Mucosa of gallbladder (tissue), 1 donor: ENCODE results near the gene DKKL1. TPM values are rescaled to one million over a fixed set of nuclear protein-coding genes. Genes with fewer than 3 reads are reported as not detected.
"Not testable (repeated sequence)": the region's sequence is repeated elsewhere in the genome, so short reads cannot be mapped to it uniquely, and the experiment has no call there.

Experiments
- DNase-seq: peaks from one replicate; pipeline ENCODE4 v3.0.0-alpha.2; 2020; ENCODE audit warnings: low spot score
- total RNA-seq: library from RNA; stranded (reverse); gene quantifications from one replicate; pipeline ENCODE4 v1.2.1, GENCODE V29; 2021
- donor health status: DM: no; HTN: no; CAD: no.

Gene DKKL1
- total RNA-seq, 1 donor from 2014 or later: not detected

DNA sequence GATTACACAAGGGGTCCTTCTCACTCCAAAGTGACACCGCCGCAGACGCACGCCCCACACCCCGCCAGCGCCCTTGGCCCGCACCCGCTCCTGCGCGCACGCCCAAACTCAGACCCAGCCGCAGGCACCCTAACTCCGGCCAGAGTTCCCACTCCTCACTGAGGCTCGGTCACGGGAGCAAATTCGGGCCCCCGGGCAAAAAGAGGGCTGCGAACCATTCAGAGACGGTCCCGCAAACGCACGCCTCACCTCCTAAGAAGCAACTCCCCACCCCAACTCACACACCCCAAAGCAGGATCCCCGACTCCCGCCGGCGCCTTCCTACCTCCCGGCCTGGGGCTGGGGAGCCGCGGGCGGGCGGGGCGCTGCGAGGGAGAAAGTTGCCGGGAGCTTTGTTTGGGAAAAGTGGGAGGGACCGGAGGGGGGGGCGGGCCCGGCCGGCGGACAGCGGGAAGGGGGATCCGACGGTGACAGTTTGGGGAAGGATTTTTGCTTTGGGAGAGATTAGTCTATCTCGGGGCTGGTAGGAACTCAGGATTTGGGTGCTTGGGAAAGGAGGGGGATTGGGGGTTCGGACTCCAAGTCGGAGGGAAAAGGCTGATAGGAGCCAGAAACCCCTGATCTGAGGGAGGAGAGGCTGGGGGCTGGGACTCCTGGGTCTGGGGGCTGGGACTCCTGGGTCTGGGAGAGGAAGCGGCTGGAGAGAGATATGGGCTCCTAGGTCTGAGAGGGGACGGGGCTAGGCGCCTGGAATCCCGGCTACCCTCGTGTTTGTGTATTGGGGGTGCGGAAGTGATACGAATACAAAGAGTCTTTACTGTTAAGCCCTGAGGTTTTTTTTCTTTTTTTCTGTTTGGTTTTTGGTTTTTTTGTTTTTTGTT, 1.4 kb upstream of the DKKL1 start, which contains the start of gene TEAD2:
Gene TEAD2, minus strand, starts transcription at position 369 of the 881 bp plus-strand sequence. CDS start 2,341 bp downstream, outside the sequence.
- DNase-seq: peak; percentile 54

DNA sequence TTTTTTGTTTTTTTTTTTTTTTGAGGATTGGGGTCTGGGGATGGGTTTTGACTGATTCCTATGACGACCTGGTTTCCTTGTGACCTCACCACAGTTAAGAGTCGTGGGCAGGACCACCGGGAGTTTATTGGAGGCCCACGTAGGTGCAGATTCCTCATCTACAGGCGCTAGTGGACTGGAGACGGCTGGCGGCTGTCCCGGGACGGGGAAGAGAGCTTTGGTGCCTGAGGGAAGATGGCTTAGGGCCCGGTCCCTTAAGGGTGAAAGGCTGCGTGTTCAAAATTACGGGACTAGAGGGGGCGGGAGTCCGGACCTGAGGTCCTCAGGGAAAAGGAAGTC, 779 bp upstream of the DKKL1 start:
- DNase-seq: no peak

DNA sequence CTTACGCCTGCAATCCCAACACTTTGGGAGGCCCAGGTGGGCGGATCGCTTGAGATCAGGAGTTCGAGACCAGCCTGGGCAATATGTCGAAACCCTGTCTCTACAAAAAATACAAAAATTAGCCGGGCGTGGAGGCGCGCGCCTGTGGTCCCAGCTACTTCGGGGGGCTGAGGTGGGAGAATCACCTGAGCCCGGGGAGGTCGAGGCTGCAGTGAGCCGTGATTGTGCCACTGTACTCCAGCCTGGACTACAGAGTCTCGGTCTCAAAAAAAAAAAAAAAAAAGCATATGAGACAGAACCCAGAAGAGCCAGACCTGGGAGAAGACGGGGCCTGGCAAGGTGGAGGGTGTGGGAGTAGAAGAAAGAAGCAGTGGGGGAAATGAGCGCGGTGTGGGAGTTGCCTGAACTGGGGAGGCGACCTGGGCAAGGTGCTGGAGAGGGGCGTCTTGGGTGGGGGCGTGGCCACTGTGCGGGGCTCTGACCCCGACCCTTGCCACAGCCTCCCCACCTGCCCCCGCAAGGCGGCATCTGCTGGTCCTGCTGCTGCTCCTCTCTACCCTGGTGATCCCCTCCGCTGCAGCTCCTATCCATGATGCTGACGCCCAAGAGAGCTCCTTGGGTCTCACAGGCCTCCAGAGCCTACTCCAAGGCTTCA, 533 bp downstream of the DKKL1 start:
- DNase-seq: no peak

DNA sequence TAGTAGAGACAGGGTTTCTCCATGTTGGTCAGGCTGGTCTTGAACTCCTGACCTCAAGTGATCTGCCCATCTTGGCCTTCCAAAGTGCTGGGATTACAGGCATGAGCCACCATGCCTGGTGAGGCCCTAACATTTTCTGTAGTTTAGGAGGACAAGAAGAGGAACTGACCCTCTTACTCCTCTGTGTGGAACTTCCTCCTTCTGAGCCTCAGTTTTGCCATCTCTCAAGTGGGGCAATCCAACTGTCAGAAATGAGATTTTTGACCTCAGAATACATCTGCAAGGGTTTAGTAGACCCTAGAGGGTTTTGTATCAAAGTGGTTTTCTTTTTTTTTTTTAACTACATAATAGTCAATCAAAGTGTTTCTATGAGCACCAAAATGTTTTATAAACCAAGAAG, 2.4 kb downstream of the DKKL1 start:
- DNase-seq: no peak

DNA sequence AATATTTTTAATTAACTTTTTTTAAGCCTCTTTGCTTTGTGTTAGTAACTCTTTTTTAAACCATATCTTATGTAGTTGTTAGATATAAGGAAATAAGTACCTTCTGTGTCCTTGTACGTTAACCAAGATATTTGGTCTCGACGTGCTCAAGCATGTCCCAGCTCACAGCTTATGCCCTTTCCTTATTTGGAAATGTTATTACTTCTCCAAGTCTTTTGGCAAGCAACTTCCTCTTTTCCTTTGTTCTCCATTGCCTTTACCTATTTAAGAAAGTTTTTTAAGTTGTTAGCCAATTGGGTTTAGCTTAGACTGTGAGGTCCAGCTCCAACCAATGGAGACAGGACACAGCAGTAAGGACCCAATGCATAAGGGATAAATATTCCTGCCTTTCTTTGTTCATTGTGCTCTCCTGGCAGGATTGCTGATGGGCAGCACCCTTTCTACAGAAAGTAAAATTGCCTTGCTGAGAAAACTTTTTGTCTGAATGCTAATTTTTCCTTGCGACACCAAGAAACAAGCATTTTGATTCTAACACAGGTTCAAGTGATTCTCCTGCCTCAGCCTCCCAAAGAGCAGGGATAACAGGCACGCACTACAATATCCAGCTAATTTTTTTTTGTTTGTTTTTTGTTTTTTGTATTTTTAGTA, 5.2 kb downstream of the DKKL1 start:
- DNase-seq: no peak

DNA sequence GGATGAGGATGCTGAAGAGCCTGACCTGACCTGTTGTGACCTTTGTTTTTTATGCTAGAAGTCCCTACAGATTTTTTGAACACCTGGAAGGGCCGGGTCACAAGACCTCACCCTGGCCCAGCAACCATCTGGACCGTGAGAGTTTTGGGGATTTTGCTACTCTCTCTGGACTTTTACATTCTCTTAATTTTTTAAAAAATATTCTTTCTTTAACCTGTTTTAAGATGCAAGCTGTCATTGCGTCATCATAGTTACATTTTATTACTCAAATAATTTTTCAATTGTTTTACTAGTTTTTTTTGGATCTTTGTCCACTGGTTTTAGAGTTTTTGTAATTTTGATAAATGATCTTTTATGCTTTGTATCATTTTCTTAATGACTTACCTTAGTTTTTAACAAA, 7.5 kb downstream of the DKKL1 start:
- DNase-seq: no peak

DNA sequence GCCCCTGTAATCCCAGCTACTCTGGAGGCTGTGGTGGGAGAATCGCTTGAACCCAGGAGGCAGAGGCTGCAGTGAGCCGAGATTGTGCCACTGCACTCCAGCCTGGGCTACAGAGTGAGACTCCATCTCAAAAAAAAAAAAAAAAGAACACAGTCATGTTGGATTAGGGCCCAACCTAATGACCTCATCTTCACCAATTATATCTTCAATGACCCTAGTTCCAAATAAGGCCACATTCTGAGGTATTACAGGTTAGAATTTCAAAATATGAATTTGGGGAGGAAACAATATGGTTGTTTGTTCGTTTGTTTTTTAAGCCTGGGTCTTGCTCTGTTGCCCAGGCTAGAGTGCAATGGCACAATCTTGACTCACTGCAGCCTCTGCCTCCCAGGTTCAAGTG, 9.5 kb downstream of the DKKL1 start:
- not testable (repeated sequence) for DNase-seq

DNA sequence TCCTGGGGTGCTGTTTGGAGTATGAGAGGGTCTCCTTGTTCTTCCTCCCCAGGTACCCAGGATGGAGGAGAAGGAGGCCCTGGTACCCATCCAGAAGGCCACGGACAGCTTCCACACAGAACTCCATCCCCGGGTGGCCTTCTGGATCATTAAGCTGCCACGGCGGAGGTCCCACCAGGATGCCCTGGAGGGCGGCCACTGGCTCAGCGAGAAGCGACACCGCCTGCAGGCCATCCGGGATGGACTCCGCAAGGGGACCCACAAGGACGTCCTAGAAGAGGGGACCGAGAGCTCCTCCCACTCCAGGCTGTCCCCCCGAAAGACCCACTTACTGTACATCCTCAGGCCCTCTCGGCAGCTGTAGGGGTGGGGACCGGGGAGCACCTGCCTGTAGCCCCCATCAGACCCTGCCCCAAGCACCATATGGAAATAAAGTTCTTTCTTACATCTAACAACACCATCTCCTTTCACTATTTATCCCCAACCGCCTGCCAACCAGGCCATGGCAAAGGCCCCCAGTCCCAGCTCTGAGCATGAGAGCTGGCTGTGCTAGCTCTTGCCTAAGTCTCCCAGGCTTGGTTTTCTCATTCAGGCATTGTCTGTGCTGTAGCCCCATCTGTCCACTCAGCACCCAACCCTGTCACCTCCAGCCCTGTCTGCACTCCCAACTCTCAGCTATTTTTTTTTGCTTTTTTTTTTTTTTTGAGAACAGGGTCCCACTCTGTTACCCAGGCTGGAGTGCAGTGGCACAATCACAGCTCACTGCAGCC, 11.2 kb downstream of the DKKL1 start:
- DNase-seq: no peak

DNA sequence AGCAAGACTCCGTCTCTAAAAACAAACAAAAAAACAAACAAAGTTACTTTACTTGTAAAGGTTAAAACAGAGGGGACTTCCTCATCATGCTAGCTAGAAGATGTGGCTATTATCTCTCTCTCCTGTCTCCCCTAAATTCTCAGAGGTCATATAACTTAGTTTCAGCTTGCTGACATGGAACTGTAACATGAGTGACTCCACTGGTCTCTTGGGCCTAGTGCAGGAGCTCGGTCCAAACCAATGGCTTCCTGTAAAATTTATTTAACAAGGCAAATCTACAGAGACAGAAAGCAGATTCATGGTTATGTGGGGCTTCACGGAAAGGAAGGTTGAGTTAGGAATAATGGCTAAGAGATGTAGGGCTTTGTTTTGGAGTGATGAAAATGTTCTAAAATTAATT, 14.8 kb downstream of the DKKL1 start:
- DNase-seq: no peak

DNA sequence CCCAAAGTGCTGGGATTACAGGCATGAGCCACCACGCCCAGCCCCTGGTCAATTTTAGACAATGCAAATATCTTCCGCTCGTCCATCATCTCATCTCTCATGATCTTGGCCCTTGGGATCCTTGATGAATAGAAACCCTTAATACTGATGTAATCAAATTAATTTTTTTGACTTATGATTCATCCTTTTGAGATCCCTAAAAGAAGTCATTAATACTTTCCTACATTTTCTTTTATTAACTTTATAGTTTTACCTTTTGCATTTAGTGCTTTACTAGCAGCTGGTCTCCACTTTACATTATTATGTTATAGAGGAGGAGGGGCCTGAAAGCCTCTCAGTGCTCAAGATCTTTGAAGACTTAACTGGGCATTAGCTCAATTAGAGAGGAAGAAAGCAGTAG, 16.7 kb downstream of the DKKL1 start:
- no peak for DNase-seq

DNA sequence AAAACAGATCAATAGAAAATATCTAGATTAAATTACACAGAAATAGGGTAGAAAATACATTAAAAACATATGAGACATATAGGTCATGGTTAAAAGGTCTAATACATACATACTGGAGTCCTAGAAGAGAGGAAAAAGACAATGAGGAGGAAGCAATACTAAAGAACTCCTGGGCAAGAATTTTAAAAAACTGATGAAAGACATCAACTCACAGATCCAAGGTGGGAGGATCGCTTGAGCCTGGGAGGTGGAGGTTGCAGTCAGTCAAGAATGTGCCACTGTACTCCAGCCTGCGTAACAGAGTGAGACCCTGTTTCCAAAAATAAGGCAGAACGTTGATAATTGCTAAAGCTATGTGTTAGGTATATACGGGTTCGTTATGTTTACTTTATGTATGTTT, 19.0 kb downstream of the DKKL1 start:
- DNase-seq: no peak

DNA sequence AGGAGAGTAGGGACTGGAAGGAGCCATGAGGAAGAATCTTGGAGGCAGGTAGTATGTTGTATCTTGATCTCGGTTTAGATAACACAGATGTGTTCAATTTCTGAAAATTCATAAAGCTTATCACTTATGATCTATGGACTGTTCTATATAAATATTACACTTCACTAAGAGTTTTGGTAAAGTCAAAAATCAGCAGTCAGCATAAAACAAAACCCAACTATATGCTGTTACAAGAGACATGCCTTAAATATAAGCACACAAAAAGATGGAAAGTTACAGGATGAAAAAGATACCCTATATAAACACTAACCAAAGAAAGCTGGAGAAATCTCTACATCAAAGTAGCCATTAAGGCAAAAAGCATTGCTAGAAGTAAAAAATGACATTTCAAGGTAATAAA, 19.9 kb downstream of the DKKL1 start:
- no peak for DNase-seq

DNA sequence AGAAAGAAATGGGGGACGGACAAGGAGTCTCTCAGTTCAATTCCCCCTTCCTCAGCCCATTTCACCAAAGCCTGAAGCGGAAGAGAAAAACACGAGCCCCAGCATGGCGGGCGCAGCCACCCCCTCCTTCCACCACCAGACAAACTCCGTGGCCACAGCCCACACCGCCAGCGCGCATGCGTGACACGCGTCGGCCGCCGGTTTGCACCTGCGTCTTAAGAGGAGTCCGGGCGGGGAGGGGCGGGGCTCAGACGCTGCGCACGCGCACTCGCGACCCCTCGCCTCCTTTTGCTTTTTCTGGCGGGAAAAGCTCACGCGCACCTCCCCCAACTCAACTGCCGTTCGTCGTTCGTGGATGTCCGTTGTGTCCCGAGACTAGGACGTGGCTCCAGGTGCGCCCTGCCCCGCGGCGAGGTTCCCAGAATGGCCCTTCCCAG, 24.3 kb downstream of the DKKL1 start, which contains the start of gene KASH5:
Gene KASH5, plus strand, starts transcription at position 314 of the 437 bp plus-strand sequence. CDS start 2,635 bp downstream, outside the sequence.
- peak; percentile 90 for DNase-seq

DNA sequence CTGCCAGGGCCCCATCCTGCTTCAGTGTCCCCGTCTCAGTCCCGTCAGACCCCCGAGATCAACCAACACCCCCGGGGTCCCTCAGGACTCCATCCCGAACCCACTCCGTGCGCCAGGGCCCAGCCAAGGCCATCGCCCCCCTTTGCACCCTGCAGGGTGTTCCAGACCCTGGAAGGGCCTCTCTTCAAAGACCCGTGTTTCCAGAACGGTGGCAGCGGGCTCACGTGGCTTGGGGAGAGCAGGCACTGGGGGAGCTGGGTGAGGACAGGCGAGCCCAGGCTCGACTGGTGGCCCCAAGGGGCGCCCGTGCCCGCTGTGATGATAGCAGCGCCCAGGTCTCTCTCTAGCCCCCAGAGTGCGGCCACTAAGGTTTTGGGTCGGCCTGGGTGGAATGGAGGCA, 25.7 kb downstream of the DKKL1 start:
- DNase-seq: no peak

DNA sequence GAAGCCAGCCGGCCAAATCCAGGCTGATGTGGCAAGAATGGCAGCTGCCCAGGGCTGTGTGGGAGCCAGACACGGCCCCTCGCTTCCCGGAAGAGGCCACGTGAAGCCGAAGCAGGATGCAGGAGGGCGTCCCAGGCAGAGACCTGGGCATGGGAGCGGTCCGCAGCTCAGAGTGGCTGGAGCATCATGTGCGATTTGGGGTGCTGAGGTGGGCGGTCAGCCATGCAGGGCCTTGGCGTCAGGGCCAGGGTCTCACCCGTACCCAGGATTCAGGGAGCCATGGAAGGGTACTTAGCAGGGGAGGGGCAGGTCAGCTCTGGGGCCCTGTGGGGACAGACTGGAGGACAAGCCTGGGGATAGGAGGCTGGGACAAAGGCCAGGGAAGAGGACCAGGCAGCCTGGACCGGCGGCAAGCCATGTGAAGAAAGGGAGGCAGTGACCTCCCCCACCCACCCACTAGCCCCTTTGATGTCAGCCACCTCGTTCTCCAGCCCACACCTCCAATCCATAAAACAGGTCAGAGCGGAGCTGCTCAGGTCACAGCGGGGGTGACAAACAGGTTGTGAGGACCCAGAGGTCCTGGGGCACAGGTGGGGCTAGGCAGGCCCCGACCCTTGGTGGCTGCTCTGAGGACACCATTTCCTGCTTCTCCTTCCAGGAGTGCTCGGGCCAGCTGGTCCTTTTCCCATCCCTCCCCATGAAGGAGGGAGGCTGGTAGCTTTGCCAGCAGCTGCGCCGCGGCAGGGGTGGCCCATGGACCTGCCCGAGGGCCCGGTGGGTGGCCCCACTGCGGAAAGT, 26.7 kb downstream of the DKKL1 start:
- DNase-seq: no peak

DNA sequence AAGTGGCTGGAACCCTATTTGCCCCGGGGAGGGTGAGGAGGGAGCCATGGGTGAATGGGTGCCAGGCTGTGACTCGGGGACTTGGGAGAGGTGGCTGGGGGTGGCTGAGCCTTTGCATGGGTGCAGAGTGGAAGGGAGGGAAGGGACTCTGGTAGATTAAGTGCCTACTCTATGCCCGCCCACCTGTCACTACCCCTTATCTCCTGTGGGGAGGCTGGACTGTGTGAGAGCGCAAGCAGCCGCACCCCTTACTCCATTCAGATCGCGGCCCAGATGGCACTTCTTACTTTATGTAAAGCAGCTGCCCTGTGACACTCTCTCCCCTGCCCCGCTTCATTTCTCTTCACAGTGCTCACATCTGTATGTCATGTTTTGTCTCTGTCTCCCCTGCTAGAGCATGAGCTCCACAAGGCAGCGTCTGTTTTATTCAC, 27.3 kb downstream of the DKKL1 start:
- DNase-seq: no peak

DNA sequence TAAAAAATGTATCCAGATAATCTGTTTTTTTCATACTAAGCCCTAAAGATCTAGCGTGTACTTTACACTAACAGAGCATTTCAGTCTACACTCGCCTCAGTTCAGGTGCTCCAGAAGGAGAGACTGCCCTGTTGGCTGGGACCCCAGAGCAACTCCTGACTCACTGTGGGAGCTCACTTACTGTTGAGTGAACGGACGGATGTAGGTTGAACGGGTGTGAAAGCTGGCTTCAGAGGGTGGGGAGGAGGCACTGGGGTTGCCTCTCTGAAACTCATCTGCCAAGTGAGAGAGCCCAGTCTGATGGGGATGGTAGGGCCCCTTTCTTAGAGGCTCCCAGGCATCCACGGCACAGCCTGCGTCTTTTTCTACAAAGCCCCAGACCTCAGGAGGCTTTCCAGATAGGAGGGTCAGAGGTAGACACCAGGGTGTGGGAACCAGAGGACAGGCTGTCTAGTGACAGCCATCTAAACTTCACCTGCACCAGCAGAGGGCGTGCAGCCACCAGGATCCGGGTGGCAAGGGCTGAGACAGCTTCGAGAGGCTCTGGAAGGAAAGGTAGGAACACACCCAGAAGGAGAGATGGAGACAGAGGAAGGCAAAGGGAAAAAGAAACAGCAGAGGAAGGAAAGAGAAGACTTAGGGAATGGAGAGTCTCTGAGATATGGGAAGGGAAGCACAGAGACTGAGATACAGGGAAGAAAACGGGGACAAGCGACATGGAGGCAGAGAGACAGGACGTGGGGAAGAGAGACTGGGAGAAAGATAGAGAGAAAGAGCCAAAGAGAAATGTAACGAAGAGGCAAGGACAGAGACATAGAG, 28.1 kb downstream of the DKKL1 start:
- DNase-seq: peak; percentile 76

DNA sequence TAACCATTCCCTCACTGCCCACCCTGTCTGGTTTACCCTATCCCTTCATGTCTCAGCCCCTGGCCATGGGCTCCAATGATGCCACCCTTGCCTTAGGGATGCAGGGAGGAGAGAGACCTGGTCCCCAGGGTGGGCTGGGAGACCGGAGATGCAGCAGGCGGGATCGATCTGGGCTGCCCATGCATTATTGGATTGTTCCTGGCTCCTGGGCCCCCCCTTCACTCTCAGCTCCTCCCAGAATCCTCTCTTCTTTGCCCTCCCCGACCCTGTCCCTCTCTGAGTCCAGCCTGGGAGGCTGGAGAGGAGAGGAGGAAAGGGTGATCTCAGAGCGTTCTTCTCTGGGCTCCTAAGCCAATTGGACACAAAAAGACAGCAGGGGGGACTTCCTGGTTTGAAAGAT, 30.2 kb downstream of the DKKL1 start:
- no peak for DNase-seq

DNA sequence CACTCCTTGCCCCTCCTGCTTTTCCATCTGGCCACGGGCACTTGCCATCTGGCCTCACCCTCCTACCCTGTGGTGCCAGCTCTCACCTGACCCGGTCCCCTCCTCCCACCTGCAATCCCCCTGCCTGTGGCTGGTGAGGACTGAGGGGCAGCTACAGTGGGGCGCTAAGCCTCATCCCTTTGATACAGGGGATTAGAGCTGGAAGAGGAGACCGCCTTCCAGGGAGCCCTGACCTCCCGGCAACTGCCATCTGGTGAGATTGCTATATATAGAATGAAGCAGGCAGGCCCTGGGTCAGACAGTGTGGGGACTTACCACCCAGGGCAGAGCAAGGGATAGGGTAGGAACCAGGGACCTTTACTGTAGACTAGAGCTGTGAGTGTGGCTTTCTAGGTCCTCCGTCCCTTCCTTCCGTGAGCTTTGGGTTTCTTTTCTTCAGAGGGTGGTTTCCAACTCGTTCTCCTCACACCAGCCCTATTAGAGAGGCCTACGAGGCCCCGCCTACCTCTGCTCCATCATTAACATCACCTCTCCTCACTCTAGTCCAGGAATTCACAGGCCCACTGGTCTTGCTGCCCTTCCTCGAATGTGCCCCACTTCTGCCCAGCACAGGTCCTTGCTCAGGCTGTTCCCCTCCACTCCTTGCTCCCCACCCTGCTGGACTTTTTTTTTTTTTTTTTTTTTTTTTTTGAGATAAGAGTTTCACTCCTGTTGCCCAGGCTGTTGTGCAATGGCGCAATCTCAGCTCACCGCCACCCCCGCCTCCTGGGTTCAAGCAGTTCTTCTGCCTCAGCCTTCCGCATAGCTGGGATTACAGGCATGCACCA, 32.1 kb downstream of the DKKL1 start:
- DNase-seq: no peak
